A549 (cell line): Measurements from ENCODE around the gene SDSL. TPM values are rescaled to one million over a fixed set of nuclear protein-coding genes. Genes with fewer than 3 reads are reported as not detected.

Source experiments
- ATAC-seq, 2 experiments: fragments of 200-7000 bp in 1 of 2; fragments of >200 bp in 1 of 2; cut with Nextera tagmentation in 1 of 2; cut with Tn5 transposase in 1 of 2; 3 replicates each; pipeline versions ENCODE4 v1.8.0 to v1.9.1; 2018 to 2020; ENCODE audit warnings: mild to moderate bottlenecking in 1 of 2, moderate library complexity in 1 of 2
- CTCF ChIA-PET: fragments of 300-600 bp; sonication (Branson Sonifier 250); formaldehyde crosslinking; extraction: SDS; loops from one replicate; lab custom pipeline; 2021; ENCODE audit warnings: antibody characterized with exemption, inconsistent platforms; lab: Yijun Ruan, JAX
- POLR2A ChIA-PET: fragments of 350-600 bp; formaldehyde crosslinking; extraction: SDS; loops from one replicate; lab custom pipeline; 2021; ENCODE audit warnings: antibody characterized with exemption, inconsistent platforms; lab: Yijun Ruan, JAX
- DNase-seq, 2 experiments: peaks; one replicate each; pipeline versions ENCODE4 v3.0.0 to v3.0.0-alpha.2; 2011 to 2016; ENCODE audit warnings: low read depth in 1 of 2, low spot score in 1 of 2
- FAIRE-seq: peaks from 2 replicates; lab custom pipeline; 2011; peaks lifted over from hg19 to GRCh38; lab: Jason Lieb, UNC
- H3K27ac ChIP-seq, 2 experiments: fragments of >200 bp; sonication (Bioruptor Twin); formaldehyde crosslinking; 3 replicates each; pipeline ENCODE4 v1.5.1; 2016 to 2017
- H3K4me1 ChIP-seq: fragments of >200 bp; sonication (Bioruptor Twin); formaldehyde crosslinking; 3 replicates; pipeline ENCODE4 v1.6.1; 2016
- H3K4me2 ChIP-seq: fragments of >200 bp; sonication (Bioruptor Twin); formaldehyde crosslinking; 3 replicates; pipeline ENCODE4 v1.6.1; 2016
- H3K4me3 ChIP-seq: fragments of >200 bp; sonication (Bioruptor Twin); formaldehyde crosslinking; 3 replicates; pipeline ENCODE4 v1.5.1; 2016
- H3K9me3 ChIP-seq: fragments of >200 bp; sonication (Bioruptor Twin); formaldehyde crosslinking; 3 replicates; pipeline ENCODE4 v1.6.1; 2016
- BHLHE40 ChIP-seq: IDR thresholded peaks from 2 replicates; pipeline ENCODE4 v1.6.1; 2012; ENCODE audit warnings: low read depth, low read length, inconsistent platforms
- CEBPB ChIP-seq, 2 experiments: fragments of >200 bp in 1 of 2; sonication (Bioruptor Twin) in 1 of 2; formaldehyde crosslinking in 1 of 2; IDR thresholded peaks; 2 replicates each; pipeline ENCODE4 v1.6.1; 2012 to 2016
- CHD2 ChIP-seq: fragments of 150-350 bp; IDR thresholded peaks from 2 replicates; pipeline ENCODE4 v1.6.1; 2014; ENCODE audit warnings: low read length; ENCODE audit not compliant: partially characterized antibody
- EHMT2 ChIP-seq: fragments of 200-600 bp; sonication (generic); IDR thresholded peaks from 2 replicates; pipeline ENCODE4 v1.6.1; 2016; ENCODE audit warnings: antibody characterized with exemption, low read depth, mild to moderate bottlenecking, moderate library complexity
- GATA3 ChIP-seq: IDR thresholded peaks from 2 replicates; pipeline ENCODE4 v1.6.1; 2012; ENCODE audit warnings: borderline replicate concordance
- HOXB13 ChIP-seq: fragments of 250-450 bp; sonication (Bioruptor Pico); IDR thresholded peaks from 2 replicates; pipeline ENCODE4 v1.5.0; 2020; ENCODE audit warnings: low read depth, mild to moderate bottlenecking, moderate library complexity
- JUN ChIP-seq, 2 experiments: fragments of >200 bp; sonication (Bioruptor Twin); formaldehyde crosslinking; IDR thresholded peaks; 2 replicates in 1 of 2; 3 replicates in 1 of 2; pipeline ENCODE4 v1.6.1; 2016 to 2017
- JUNB ChIP-seq: fragments of >200 bp; sonication (Bioruptor Twin); formaldehyde crosslinking; IDR thresholded peaks from 2 replicates; pipeline ENCODE4 v1.6.1; 2016
- MAFK ChIP-seq: fragments of 450-650 bp; IDR thresholded peaks from 2 replicates; pipeline ENCODE4 v1.6.1; 2014; ENCODE audit not compliant: partially characterized antibody
- RARB ChIP-seq: fragments of 250-450 bp; sonication (Bioruptor Pico); IDR thresholded peaks from 2 replicates; pipeline ENCODE4 v1.8.0; 2021; ENCODE audit warnings: mild to moderate bottlenecking, moderate library complexity
- SMC3 ChIP-seq: fragments of >200 bp; sonication (Bioruptor Twin); formaldehyde crosslinking; IDR thresholded peaks from 3 replicates; pipeline ENCODE4 v1.6.1; 2018; ENCODE audit warnings: inconsistent platforms
- ZC3H11A ChIP-seq: fragments of 450-650 bp; IDR thresholded peaks from 2 replicates; pipeline ENCODE4 v1.6.1; 2014; ENCODE audit warnings: antibody characterized with exemption, mild to moderate bottlenecking
- ZNF302 ChIP-seq: fragments of 250-450 bp; sonication (Bioruptor Pico); IDR thresholded peaks from 2 replicates; pipeline ENCODE4 v1.9.0; 2021; ENCODE audit warnings: inconsistent platforms, mild to moderate bottlenecking, moderate library complexity
- WGBS: methylation state at CpG from one replicate; pipeline ENCODE4 v1.1.6; 2017; ENCODE audit errors: missing lambda C conversion rate; 5-methylcytosine and 5-hydroxymethylcytosine counted together
- polyA plus RNA-seq, 4 experiments: library from polyadenylated mRNA; depleted of rRNA in 3 of 4; stranded (reverse); fragments of >200 nt; fragmentation: RNase III in 1 of 4; extraction: RNeasy Plus Mini Kit Qiagen cat#74134 plus additional on column Dnase treatment in 1 of 4; gene quantifications; 2 replicates in 3 of 4; 3 replicates in 1 of 4; pipeline ENCODE4 v1.2.3, GENCODE V29; 2011 to 2017
- TF ChIP-seq, protein P1 (sequence below): fragments of >200 bp; sonication (Bioruptor Twin); formaldehyde crosslinking; IDR thresholded peaks from 3 replicates; pipeline ENCODE4 v1.6.1; 2016
- TF ChIP-seq, protein P2 (sequence below): IDR thresholded peaks from 2 replicates; pipeline ENCODE4 v1.6.1; 2012; ENCODE audit warnings: low read depth, borderline replicate concordance
- TF ChIP-seq, protein P3 (sequence below): IDR thresholded peaks from 2 replicates; pipeline ENCODE4 v1.6.1; 2012
- TF ChIP-seq, protein P4 (sequence below): fragments of 200-600 bp; sonication (generic); IDR thresholded peaks from 2 replicates; pipeline ENCODE4 v1.6.1; 2016; ENCODE audit warnings: antibody characterized with exemption, mild to moderate bottlenecking, moderate library complexity
- TF ChIP-seq, protein P5 (sequence below): fragments of 450-650 bp; IDR thresholded peaks from 2 replicates; pipeline ENCODE4 v1.6.1; 2014; ENCODE audit warnings: antibody characterized with exemption
- TF ChIP-seq, protein P6 (sequence below): fragments of >200 bp; sonication (Bioruptor Twin); formaldehyde crosslinking; IDR thresholded peaks from 3 replicates; pipeline ENCODE4 v1.5.1; 2016

SDSL gene
- polyA plus RNA-seq, 2 of the 4 experiments (the other 2 are of a cell fraction): 21.0 to 26.7 TPM

DNA sequence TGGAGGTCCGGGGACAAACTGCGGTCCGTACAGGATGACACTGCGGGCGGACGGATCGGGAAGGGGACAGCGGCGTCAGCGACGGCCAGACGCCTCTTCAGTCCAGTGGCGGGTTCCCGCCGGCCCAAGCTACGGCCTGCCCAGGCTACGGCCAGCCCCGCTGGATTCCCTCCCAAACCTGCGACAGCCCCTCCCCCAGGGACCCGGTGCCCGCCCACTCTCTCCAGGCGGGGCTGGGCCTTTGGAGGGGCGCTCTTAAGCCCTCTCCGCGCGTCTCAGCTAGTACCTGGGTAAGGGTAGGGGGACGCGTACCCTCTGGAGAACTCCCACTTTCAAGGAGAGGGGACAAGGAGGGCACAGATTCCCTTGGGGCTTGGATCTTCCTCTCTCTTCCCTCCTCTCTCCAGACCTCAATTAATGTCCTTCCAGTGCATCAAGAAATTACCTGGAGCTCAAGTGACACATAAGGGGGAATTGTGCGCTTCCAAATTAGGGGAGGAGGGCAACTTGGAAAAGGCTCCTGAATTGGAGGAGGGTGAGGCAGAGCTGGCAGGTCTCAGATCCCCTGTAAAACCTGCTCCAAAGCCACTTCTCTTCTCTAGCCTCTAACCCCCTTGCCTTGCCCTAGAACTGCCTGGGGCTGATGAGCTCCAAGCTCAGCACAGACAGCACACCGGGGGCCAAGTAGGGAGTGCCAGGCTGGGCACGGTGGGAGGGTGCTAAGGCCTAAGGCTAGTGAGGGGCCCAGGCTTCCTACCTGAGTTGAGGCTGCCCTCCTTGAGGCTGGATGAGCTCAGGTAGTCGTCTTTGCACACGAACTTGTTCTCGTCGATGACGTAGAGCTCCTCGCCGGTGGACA lies 46.4 kb downstream of the SDSL start:
- ChIA-PET CTCF (interaction anchor here (1.3 to 2.4 kb wide), 4 partner anchors 8 to 444 kb away, joined by 3 to 8 read pairs (median 5); no protein-coding TSS in a partner anchor), POLR2A (no interaction called here)
- no peak overlapping the region for H3K27ac ChIP-seq
- H3K4me1 ChIP-seq: peaks cover 21% of the 10 kb centered on the region
- DNase-seq (no peak), FAIRE-seq (no peak), ATAC-seq (peak in 1 of 2 experiments; percentile 9; a peak in 1 of 6 replicates)
- no peaks in the 10 kb centered on the region for H3K9me3 ChIP-seq
- no peak overlapping the region for H3K4me3 ChIP-seq
- WGBS: 10% methylated on average over 20 of the region's 38 CpGs
- TF ChIP-seq GATA3 (no peak), JUNB (no peak), SMC3 (no peak), EHMT2 (no peak), HOXB13 (CRISPR knock-in tag) (no peak), ZNF302 (CRISPR knock-in tag) (no peak), MAFK (no peak), BHLHE40 (no peak), CEBPB (IDR thresholded peaks at IDR 0.05) (no peak), RARB (CRISPR knock-in tag) (no peak), ZC3H11A (no peak), JUN (IDR thresholded peaks at IDR 0.05) (no peak), CHD2 (no peak)
- TF ChIP-seq, protein P1, sequence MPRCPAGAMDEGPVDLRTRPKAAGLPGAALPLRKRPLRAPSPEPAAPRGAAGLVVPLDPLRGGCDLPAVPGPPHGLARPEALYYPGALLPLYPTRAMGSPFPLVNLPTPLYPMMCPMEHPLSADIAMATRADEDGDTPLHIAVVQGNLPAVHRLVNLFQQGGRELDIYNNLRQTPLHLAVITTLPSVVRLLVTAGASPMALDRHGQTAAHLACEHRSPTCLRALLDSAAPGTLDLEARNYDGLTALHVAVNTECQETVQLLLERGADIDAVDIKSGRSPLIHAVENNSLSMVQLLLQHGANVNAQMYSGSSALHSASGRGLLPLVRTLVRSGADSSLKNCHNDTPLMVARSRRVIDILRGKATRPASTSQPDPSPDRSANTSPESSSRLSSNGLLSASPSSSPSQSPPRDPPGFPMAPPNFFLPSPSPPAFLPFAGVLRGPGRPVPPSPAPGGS: no peak
- TF ChIP-seq, protein P2, sequence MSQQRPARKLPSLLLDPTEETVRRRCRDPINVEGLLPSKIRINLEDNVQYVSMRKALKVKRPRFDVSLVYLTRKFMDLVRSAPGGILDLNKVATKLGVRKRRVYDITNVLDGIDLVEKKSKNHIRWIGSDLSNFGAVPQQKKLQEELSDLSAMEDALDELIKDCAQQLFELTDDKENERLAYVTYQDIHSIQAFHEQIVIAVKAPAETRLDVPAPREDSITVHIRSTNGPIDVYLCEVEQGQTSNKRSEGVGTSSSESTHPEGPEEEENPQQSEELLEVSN: no peak
- TF ChIP-seq, protein P3, sequence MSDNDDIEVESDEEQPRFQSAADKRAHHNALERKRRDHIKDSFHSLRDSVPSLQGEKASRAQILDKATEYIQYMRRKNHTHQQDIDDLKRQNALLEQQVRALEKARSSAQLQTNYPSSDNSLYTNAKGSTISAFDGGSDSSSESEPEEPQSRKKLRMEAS: no peak
- TF ChIP-seq, protein P4, sequence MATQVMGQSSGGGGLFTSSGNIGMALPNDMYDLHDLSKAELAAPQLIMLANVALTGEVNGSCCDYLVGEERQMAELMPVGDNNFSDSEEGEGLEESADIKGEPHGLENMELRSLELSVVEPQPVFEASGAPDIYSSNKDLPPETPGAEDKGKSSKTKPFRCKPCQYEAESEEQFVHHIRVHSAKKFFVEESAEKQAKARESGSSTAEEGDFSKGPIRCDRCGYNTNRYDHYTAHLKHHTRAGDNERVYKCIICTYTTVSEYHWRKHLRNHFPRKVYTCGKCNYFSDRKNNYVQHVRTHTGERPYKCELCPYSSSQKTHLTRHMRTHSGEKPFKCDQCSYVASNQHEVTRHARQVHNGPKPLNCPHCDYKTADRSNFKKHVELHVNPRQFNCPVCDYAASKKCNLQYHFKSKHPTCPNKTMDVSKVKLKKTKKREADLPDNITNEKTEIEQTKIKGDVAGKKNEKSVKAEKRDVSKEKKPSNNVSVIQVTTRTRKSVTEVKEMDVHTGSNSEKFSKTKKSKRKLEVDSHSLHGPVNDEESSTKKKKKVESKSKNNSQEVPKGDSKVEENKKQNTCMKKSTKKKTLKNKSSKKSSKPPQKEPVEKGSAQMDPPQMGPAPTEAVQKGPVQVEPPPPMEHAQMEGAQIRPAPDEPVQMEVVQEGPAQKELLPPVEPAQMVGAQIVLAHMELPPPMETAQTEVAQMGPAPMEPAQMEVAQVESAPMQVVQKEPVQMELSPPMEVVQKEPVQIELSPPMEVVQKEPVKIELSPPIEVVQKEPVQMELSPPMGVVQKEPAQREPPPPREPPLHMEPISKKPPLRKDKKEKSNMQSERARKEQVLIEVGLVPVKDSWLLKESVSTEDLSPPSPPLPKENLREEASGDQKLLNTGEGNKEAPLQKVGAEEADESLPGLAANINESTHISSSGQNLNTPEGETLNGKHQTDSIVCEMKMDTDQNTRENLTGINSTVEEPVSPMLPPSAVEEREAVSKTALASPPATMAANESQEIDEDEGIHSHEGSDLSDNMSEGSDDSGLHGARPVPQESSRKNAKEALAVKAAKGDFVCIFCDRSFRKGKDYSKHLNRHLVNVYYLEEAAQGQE: no peak
- TF ChIP-seq, protein P5, sequence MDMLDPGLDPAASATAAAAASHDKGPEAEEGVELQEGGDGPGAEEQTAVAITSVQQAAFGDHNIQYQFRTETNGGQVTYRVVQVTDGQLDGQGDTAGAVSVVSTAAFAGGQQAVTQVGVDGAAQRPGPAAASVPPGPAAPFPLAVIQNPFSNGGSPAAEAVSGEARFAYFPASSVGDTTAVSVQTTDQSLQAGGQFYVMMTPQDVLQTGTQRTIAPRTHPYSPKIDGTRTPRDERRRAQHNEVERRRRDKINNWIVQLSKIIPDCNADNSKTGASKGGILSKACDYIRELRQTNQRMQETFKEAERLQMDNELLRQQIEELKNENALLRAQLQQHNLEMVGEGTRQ: no peak
- TF ChIP-seq, protein P6, sequence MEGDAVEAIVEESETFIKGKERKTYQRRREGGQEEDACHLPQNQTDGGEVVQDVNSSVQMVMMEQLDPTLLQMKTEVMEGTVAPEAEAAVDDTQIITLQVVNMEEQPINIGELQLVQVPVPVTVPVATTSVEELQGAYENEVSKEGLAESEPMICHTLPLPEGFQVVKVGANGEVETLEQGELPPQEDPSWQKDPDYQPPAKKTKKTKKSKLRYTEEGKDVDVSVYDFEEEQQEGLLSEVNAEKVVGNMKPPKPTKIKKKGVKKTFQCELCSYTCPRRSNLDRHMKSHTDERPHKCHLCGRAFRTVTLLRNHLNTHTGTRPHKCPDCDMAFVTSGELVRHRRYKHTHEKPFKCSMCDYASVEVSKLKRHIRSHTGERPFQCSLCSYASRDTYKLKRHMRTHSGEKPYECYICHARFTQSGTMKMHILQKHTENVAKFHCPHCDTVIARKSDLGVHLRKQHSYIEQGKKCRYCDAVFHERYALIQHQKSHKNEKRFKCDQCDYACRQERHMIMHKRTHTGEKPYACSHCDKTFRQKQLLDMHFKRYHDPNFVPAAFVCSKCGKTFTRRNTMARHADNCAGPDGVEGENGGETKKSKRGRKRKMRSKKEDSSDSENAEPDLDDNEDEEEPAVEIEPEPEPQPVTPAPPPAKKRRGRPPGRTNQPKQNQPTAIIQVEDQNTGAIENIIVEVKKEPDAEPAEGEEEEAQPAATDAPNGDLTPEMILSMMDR: no peak
- H3K4me2 ChIP-seq: peak overlapping the region; percentile 29; the same call in 2 of the 3 replicates
